Gastrocnemius medialis (tissue), 4 donors: ENCODE data around the gene TMEM88. TPM values are rescaled to one million over a fixed set of nuclear protein-coding genes. Genes with fewer than 3 reads are reported as not detected.

ENCODE experiments used
- ATAC-seq, 2 donors: fragments of 150-250 bp; one replicate each; pipeline ENCODE4 v1.9.1; 2016
- DNase-seq, 2 donors: peaks; one replicate each; pipeline ENCODE4 v3.0.0-alpha.2; 2019
- H3K27ac ChIP-seq, 4 donors: fragments of 200-600 bp; sonication (generic); 1 replicate in 1 of 4; 2 replicates in 3 of 4; pipeline ENCODE4 v1.5.1; 2016 to 2018; ENCODE audit warnings: mild to moderate bottlenecking in 2 of 4, moderate library complexity in 1 of 4
- H3K27me3 ChIP-seq, 3 donors: fragments of 200-600 bp; sonication (generic) in 2 of 3; 1 replicate in 1 of 3; 2 replicates in 2 of 3; pipeline versions ENCODE4 v1.5.1 to v1.6.0; 2016 to 2019; ENCODE audit warnings: mild to moderate bottlenecking in 1 of 3, moderate library complexity in 1 of 3
- H3K36me3 ChIP-seq, 2 donors: fragments of 200-600 bp; sonication (generic) in 1 of 2; one replicate each; pipeline ENCODE4 v1.5.1; 2017 to 2018
- H3K4me1 ChIP-seq, 2 donors: fragments of 200-600 bp; sonication (generic) in 1 of 2; one replicate each; pipeline ENCODE4 v1.5.1; 2016 to 2017; ENCODE audit warnings: mild to moderate bottlenecking in 2 of 2
- H3K4me3 ChIP-seq, 4 donors: fragments of 200-600 bp; sonication (generic) in 3 of 4; 1 replicate in 1 of 4; 2 replicates in 3 of 4; pipeline ENCODE4 v1.5.1; 2016 to 2019; ENCODE audit warnings: mild to moderate bottlenecking in 2 of 4
- H3K9me3 ChIP-seq, 3 donors: fragments of 200-600 bp; sonication (generic) in 2 of 3; 1 replicate in 1 of 3; 2 replicates in 2 of 3; pipeline ENCODE4 v1.5.1; 2016 to 2019
- POLR2A ChIP-seq, 2 donors: fragments of 450-650 bp; IDR thresholded peaks; one replicate each; pipeline ENCODE4 v1.6.1; 2017; ENCODE audit warnings: antibody characterized with exemption in 2 of 2, mild to moderate bottlenecking in 2 of 2, moderate library complexity in 2 of 2
- in situ Hi-C, 4 donors: fragments of 200-750 bp; cut with MboI; loops; one replicate each; pipeline versions ENCODE4 v1.15.0 to v1.8.0; 2017; ENCODE audit warnings: low sequenced_read_pairs in 4 of 4
- intact Hi-C: fragments of 100-400 bp; cut with DNase I; formaldehyde crosslinking; loops from one replicate; pipeline ENCODE4 v1.15.1; 2023; ENCODE audit warnings: low total_unique reads
- total RNA-seq, 4 donors: library from RNA; depleted of rRNA; stranded (reverse); fragments of >200 nt; gene quantifications; one replicate each; pipeline versions ENCODE4 v1.1.0 to v1.2.3, GENCODE V29; 2016
- TF ChIP-seq, protein P1 (sequence below), 5 experiments: fragments of 450-650 bp in 3 of 5; fragments of 200-600 bp in 2 of 5; sonication (generic) in 2 of 5; IDR thresholded peaks in 4 of 5; conservative IDR thresholded peaks in 1 of 5; 1 replicate in 4 of 5; 2 replicates in 1 of 5; pipeline ENCODE4 v1.5.1; 2016 to 2019; ENCODE audit warnings: antibody characterized with exemption in 5 of 5, mild to moderate bottlenecking in 3 of 5, moderate library complexity in 3 of 5

The TMEM88 gene
- total RNA-seq, 4 donors from 2014 or later = 18.8 to 56.8 (median 27.9) TPM

DNA sequence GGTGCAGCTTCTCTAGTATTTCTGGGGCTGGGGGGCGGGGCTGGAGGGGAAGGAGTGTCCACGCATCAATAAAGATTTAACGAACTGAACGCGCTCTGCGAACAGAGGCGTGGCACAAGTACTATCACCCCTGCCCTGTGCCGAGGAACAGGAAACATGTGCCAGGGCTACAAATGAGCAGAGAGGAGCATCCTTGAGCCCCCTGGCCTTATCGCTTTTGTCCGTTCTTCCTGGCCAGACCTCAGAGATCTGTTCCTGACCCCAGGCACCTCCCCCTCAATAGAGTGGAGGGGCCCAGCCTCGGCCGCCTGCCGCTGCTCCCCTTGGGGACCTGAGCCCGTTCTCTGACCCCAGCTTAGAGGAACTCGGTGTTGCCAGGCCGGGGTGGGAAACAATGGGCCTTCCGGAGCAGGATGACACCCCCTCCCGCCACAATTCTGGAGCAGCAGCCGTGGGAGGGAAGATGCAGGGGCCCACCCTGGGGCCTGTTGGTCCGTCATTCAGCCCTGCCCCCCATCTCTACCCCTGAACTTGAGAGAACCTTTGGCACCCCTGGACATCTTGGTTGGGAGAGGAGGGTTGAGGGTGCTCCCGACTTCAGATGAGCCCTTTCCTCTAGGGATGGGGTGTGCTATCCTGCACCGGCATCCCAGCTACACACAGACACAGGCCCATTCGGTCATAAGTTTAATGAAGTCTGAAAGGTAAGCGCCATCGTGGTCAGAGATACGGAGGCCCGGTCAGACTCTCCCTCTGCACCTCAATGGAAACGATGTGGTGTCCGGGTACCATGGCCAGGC, 1.3 kb downstream of the TMEM88 start:
- H3K27me3 ChIP-seq = no peaks in the 10 kb centered on the region
- peaks cover 0 to 12% of the 10 kb centered on the region in 2 donors for H3K36me3 ChIP-seq
- in situ Hi-C loops (loop anchor here in 2 of 4 donors (25.0 kb wide), 1 partner anchor 131 kb away; no protein-coding TSS in a partner anchor), intact Hi-C loops (loop anchor here (2.0 to 10.0 kb wide), 4 partner anchors 31 to 111 kb away; partner anchors contain the start of genes CNTROB, RNF227 and TRAPPC1)
- TF ChIP-seq, protein P1, sequence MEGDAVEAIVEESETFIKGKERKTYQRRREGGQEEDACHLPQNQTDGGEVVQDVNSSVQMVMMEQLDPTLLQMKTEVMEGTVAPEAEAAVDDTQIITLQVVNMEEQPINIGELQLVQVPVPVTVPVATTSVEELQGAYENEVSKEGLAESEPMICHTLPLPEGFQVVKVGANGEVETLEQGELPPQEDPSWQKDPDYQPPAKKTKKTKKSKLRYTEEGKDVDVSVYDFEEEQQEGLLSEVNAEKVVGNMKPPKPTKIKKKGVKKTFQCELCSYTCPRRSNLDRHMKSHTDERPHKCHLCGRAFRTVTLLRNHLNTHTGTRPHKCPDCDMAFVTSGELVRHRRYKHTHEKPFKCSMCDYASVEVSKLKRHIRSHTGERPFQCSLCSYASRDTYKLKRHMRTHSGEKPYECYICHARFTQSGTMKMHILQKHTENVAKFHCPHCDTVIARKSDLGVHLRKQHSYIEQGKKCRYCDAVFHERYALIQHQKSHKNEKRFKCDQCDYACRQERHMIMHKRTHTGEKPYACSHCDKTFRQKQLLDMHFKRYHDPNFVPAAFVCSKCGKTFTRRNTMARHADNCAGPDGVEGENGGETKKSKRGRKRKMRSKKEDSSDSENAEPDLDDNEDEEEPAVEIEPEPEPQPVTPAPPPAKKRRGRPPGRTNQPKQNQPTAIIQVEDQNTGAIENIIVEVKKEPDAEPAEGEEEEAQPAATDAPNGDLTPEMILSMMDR (IDR thresholded peaks at IDR 0.05 in 4 of 5, conservative IDR thresholded peaks at IDR 0.05 in 1 of 5) = no peak
- no peak for TF ChIP-seq POLR2A (IDR thresholded peaks at IDR 0.05)
- peaks cover 29 to 37% of the 10 kb centered on the region in 2 donors for H3K4me1 ChIP-seq
- peak overlapping the region; percentile 65 to 87 (median 80) for H3K4me3 ChIP-seq
- H3K9me3 ChIP-seq = no peaks in the 10 kb centered on the region
- DNase-seq (peak in 1 of 2 donors; percentile 44), ATAC-seq (no peak)
- H3K27ac ChIP-seq = peak overlapping the region; percentile 91 to 99 (median 96)

DNA sequence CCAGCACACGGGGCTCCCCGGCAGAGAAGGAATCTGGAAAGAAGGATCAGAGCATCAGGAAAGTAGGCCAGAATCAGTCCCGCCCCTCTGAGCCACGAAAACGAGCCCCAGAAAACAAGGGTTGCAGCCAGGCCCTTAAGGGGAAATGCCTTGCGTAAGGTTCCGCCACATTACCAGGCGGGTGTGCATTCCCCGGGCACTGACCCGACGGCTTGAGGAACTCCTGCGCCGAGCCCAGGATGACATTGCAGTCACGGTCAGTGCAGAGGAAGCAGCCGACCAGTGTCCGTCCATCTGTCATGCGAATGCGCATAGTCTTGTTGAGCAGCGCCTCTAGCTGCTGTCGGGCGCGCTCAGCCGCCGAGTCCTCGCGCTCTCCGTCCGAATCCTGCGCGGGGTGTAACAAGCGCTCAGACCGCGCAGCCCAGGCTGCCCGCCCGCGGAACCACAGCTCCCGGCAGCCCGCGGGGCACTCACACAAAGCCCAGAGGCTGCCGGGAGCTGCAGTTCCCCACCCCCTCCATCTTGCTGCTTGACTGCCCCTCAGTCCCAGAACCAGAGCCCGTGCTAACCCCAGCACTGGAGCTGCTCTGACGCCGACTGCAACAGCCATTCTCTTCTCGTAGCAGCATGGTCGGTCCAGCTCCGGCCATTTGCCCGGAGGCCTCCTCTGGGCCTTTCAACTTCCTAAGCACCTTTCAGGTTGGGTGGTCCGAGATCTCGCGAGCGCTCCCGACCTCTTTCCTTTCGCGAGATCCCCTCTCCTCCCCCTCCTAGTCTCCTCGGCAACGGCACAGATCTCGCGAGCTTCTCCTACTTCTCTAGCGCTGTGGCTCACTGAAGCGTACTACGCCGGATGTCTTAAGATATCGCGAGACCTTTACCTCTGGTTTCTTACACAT, 2.2 kb downstream of the TMEM88 start, which contains the start of gene NAA38:
NAA38 (minus strand) TSS at position 749 of the 902 bp plus-strand sequence; CDS start at position 653, 96 bp downstream.
- DNase-seq = peak; percentile 97 to 98
- H3K27ac ChIP-seq = peak within 1 kb of the TSS; percentile 91 to 99 (median 96)
- peaks cover 26 to 35% of the 10 kb centered on the region in 2 donors for H3K4me1 ChIP-seq
- H3K9me3 ChIP-seq = no peaks in the 10 kb centered on the region
- H3K36me3 ChIP-seq = peaks cover 0 to 12% of the 10 kb centered on the region in 2 donors
- peak; percentile 93 to 95 for ATAC-seq
- H3K27me3 ChIP-seq = no peaks in the 10 kb centered on the region
- intact Hi-C loops = loop anchor here (1.0 to 10.0 kb wide), 7 partner anchors 14 to 169 kb away; partner anchors contain the start of genes CNTROB, RNF227, TRAPPC1 and WRAP53
- in situ Hi-C loops = loop anchor here in 2 of 4 donors (25.0 kb wide), 1 partner anchor 130 kb away; no protein-coding TSS in a partner anchor
- peak within 1 kb of the TSS; percentile 65 to 87 (median 80) for H3K4me3 ChIP-seq
- TF ChIP-seq, protein P1 (IDR thresholded peaks at IDR 0.05 in 4 of 5, conservative IDR thresholded peaks at IDR 0.05 in 1 of 5) = peak; percentile 4 to 72 (median 63)
- TF ChIP-seq POLR2A (IDR thresholded peaks at IDR 0.05) = peak in 1 of 2 donors; percentile 48

DNA sequence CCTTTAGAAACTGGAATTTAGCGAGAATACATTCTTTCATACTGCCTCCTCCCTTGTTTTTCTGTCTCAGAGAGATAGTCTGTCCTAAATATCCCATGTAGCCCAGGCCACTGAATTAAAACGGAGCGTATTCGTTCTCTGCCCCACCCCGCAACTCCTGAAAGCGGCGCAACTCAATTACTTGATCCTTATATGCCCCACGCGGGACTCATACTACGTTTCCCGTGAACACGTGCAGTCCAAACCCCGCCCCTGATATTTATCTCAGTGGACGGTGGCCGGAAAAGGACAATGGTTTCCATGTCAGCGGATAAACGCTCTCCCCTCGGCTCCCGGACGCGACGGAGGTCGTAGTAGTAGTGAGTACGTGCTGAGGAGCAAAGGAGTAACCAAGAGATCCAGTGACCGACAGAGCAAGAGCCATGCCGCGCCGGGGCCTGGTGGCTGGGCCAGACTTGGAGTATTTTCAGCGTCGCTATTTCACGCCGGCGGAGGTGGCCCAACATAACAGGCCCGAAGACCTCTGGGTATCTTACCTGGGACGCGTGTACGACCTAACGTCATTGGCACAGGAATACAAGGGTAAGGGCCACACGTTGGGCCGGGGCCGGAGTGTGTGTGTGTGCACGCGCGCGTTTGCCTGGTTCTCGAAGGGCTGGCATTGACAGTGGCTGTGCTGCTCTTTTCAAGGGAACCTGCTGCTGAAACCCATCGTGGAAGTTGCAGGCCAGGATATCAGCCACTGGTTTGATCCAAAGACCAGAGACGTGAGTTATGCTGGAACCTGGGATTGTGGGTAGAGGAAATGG, 3.1 kb downstream of the TMEM88 start, which contains the start of gene CYB5D1:
CYB5D1 (plus strand) TSS at position 291 of the 809 bp plus-strand sequence; CDS start at position 423, 132 bp downstream.
- peaks cover 25 to 35% of the 10 kb centered on the region in 2 donors for H3K4me1 ChIP-seq
- in situ Hi-C loops = loop anchor here in 2 of 4 donors (25.0 kb wide), 1 partner anchor 129 kb away; no protein-coding TSS in a partner anchor

More for the DNA sequence above, 3.1 kb downstream of the TMEM88 start, which contains the start of gene CYB5D1:
- H3K27ac ChIP-seq = peak within 1 kb of the TSS; percentile 91 to 99 (median 96)
- no peaks in the 10 kb centered on the region for H3K9me3 ChIP-seq
- H3K4me3 ChIP-seq = peak within 1 kb of the TSS; percentile 65 to 87 (median 80)
- TF ChIP-seq, protein P1 (IDR thresholded peaks at IDR 0.05 in 4 of 5, conservative IDR thresholded peaks at IDR 0.05 in 1 of 5) = no peak
- peak; percentile 75 to 89 for TF ChIP-seq POLR2A (IDR thresholded peaks at IDR 0.05)
- peak; percentile 78 to 81 for ATAC-seq
- DNase-seq = peak; percentile 89 to 94
- H3K36me3 ChIP-seq = peaks cover 0 to 3% of the 10 kb centered on the region in 2 donors
- no peaks in the 10 kb centered on the region for H3K27me3 ChIP-seq
- intact Hi-C loops = loop anchor here (1.0 to 10.0 kb wide), 7 partner anchors 15 to 170 kb away; partner anchors contain the start of genes CNTROB, RNF227, TRAPPC1 and WRAP53
